ENCODE results near the gene ANKRD33B.

GRCh38 chr5:10519729-10520128, 44.1 kb upstream of the ANKRD33B start:
- no peak for TF ChIP-seq FOXA1 (IDR thresholded peaks at IDR 0.05)
- TF ChIP-seq FOXA1 (CRISPR knock-in tag; IDR thresholded peaks at IDR 0.05) = no peak
- TF ChIP-seq ZNF7 (CRISPR knock-in tag; IDR thresholded peaks at IDR 0.05) = no peak
- TF ChIP-seq DNMT1 (CRISPR knock-in tag; IDR thresholded peaks at IDR 0.05) = no peak
- TF ChIP-seq ZNF263 (CRISPR knock-in tag; IDR thresholded peaks at IDR 0.05) = no peak
- TF ChIP-seq TCF7L2 (IDR thresholded peaks at IDR 0.05; ENCODE audit: low read depth, low read length) = no peak
- no peak for TF ChIP-seq HDAC1 (CRISPR knock-in tag; IDR thresholded peaks at IDR 0.05)
- no peak for TF ChIP-seq GTF2F1 (IDR thresholded peaks at IDR 0.05; ENCODE audit: low read length)
- no peak for TF ChIP-seq ZNF75D (CRISPR knock-in tag; IDR thresholded peaks at IDR 0.05; ENCODE audit: borderline replicate concordance)
- TF ChIP-seq POLR2A (IDR thresholded peaks at IDR 0.05; ENCODE audit: insufficient read depth in 1 of 2, low read depth in 2 of 2, low read length in 2 of 2) = no peak
- TF ChIP-seq RAD21 (CRISPR knock-in tag; IDR thresholded peaks at IDR 0.05) = no peak
- no peak for TF ChIP-seq EZH2 (conservative IDR thresholded peaks at IDR 0.05; ENCODE audit: low read depth, low read length)
- TF ChIP-seq YY1 (IDR thresholded peaks at IDR 0.05; ENCODE audit: insufficient read depth, insufficient replicate concordance, low read depth, low read length) = no peak
- TF ChIP-seq JUND (CRISPR knock-in tag; IDR thresholded peaks at IDR 0.05) = no peak
- TF ChIP-seq TBP (CRISPR knock-in tag; IDR thresholded peaks at IDR 0.05) = no peak
